ENCODE data around the gene NCOR1. TPM values are rescaled to one million over a fixed set of nuclear protein-coding genes. Genes with fewer than 3 reads are reported as not detected.

NCOR1 gene
- total and polyA plus RNA-seq, 12 donors = 27.0 to 103 (median 74.8) TPM

GRCh38 chr17:16023881-16024280, 191.5 kb downstream of the NCOR1 start:
- H3K27me3 ChIP-seq = no peaks in the 10 kb centered on the region
- peaks cover 0 to 97% (median 43%) of the 10 kb centered on the region in 9 donors for H3K36me3 ChIP-seq
- intact Hi-C loops (cut with DNase I) = no loop called here
- H3K27ac ChIP-seq = peak overlapping the region in 1 of 10 donors; percentile 27
- H3K9me3 ChIP-seq = no peaks in the 10 kb centered on the region
- H3K4me3 ChIP-seq = no peak overlapping the region
- no peak for ATAC-seq
- TF ChIP-seq CTCF (IDR thresholded peaks at IDR 0.05) = no peak
- peaks cover 0 to 53% (median 22%) of the 10 kb centered on the region in 9 donors for H3K4me1 ChIP-seq
- 87 to 89% methylated on average over 4 of the region's 4 CpGs for WGBS, 2 donors
- no peak for DNase-seq

GRCh38 chr17:16019347-16019746, 196.0 kb downstream of the NCOR1 start:
- ATAC-seq = peak in 7 of 8 donors; percentile 19 to 69 (median 62)
- Histone ChIP-seq H3K4me1 (peaks cover 0 to 61% (median 22%) of the 10 kb centered on the region in 9 donors), H3K27me3 (no peaks in the 10 kb centered on the region), H3K36me3 (peaks cover 0 to 96% (median 13%) of the 10 kb centered on the region in 9 donors), H3K9me3 (no peaks in the 10 kb centered on the region), H3K27ac (peak overlapping the region in 5 of 10 donors; percentile 11 to 63 (median 45)), H3K4me3 (no peak overlapping the region)
- 16 to 44% methylated on average over 1 of the region's 1 CpG for WGBS, 2 donors
- DNase-seq = no peak
- intact Hi-C loops (cut with DNase I) = no loop called here
- no peak for TF ChIP-seq CTCF (IDR thresholded peaks at IDR 0.05)

- Histone ChIP-seq H3K27me3 (no peaks in the 10 kb centered on the region), H3K27ac (peak overlapping the region in 8 of 10 donors; percentile 17 to 67 (median 40)), H3K4me1 (peaks cover 0 to 53% (median 35%) of the 10 kb centered on the region in 9 donors), H3K36me3 (peaks cover 0 to 100% (median 16%) of the 10 kb centered on the region in 9 donors), H3K4me3 (no peak overlapping the region), H3K9me3 (no peaks in the 10 kb centered on the region)
- peak in 7 of 9 donors; percentile 33 to 57 (median 48) for TF ChIP-seq CTCF (IDR thresholded peaks at IDR 0.05)
- peak in 7 of 8 donors; percentile 45 to 81 (median 72) for ATAC-seq
- intact Hi-C loops (cut with DNase I) = no loop called here
- no peak for DNase-seq
- 21 to 28% methylated on average over 3 of the region's 3 CpGs for WGBS, 2 donors
Observed at GRCh38 chr17:16013943-16014407, 201.4 kb downstream of the NCOR1 start.

GRCh38 chr17:16007439-16007838, 207.9 kb downstream of the NCOR1 start:
- ATAC-seq (no peak), DNase-seq (no peak)
- H3K4me1 ChIP-seq = peaks cover 0 to 52% (median 22%) of the 10 kb centered on the region in 9 donors
- no peaks in the 10 kb centered on the region for H3K27me3 ChIP-seq
- H3K27ac ChIP-seq = no peak overlapping the region
- 84 to 86% methylated on average over 3 of the region's 3 CpGs for WGBS, 2 donors
- no peak for TF ChIP-seq CTCF (IDR thresholded peaks at IDR 0.05)
- no peak overlapping the region for H3K4me3 ChIP-seq
- no peaks in the 10 kb centered on the region for H3K9me3 ChIP-seq
- intact Hi-C loops (cut with DNase I) = no loop called here
- peaks cover 0 to 100% (median 57%) of the 10 kb centered on the region in 9 donors for H3K36me3 ChIP-seq
